Fibroblast of skin of left biceps (primary cell): ENCODE measurements around the gene OMA1.

Experiments used
- DNase-seq, 2 experiments: peaks; one replicate each; pipeline ENCODE4 v3.0.0-alpha.2; 2013; ENCODE audit warnings: low read depth in 2 of 2

Gene OMA1

DNA sequence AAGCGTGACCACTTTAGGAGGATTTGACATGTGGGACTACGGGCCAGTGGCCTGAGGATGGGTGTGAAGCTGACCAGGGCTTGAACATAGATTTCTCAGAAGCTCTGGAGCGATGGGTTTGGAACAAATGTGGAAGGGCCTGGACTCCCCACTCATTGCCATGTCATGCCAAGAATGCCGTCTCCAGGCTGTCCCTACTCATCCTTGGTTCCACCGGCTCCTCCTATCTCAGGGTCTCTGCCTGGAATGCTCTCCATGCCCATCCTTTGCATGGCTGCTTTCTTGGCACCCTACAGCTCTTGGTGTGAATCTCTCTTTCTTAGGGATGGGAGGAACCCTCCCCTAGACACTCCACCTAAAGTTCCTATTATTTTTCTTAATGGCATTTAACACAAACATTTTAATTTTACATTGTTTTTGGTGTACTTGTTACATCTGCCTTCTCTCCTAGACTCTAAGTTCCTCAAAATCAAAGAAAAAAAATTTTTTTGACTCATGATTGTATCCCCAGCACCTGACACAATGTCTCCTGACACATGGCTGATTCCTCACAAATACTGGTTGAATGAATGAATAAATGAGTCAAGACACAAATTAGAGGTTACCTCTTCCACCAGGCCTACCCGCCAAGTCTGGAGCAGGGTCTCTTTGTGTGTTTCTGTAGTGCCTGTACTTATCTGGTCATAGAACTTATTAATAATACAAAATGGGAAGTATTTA lies 114.5 kb downstream of the OMA1 start:
- no peak for DNase-seq
